ENCODE measurements around the gene CACNA1D.

Gene CACNA1D

GRCh38 chr3:53616321-53616720, 121.9 kb downstream of the CACNA1D start:
- DNase-seq (ENCODE audit: low read depth) = no peak

GRCh38 chr3:53616971-53617892, 122.8 kb downstream of the CACNA1D start:
- H3K4me3 ChIP-seq (ENCODE audit: low read length) = no peak overlapping the region
- no peak for TF ChIP-seq CTCF (conservative IDR thresholded peaks at IDR 0.05; ENCODE audit: low read depth, low read length)
- peak; percentile 42 for DNase-seq (ENCODE audit: low read depth)

More at GRCh38 chr3:53616321-53616720, 121.9 kb downstream of the CACNA1D start:
- no peak for TF ChIP-seq CTCF (conservative IDR thresholded peaks at IDR 0.05; ENCODE audit: low read depth, low read length)
- H3K4me3 ChIP-seq (ENCODE audit: low read length) = no peak overlapping the region

GRCh38 chr3:53617893-53618523, 123.6 kb downstream of the CACNA1D start:
- no peak for DNase-seq (ENCODE audit: low read depth)
- no peak overlapping the region for H3K4me3 ChIP-seq (ENCODE audit: low read length)
- no peak for TF ChIP-seq CTCF (conservative IDR thresholded peaks at IDR 0.05; ENCODE audit: low read depth, low read length)

- DNase-seq (ENCODE audit: low read depth) = no peak
- H3K4me3 ChIP-seq (ENCODE audit: low read length) = no peak overlapping the region
- TF ChIP-seq CTCF (conservative IDR thresholded peaks at IDR 0.05; ENCODE audit: low read depth, low read length) = no peak
Measured at GRCh38 chr3:53618524-53618906, 124.1 kb downstream of the CACNA1D start.

GRCh38 chr3:53618936-53619335, 124.5 kb downstream of the CACNA1D start:
- no peak for DNase-seq (ENCODE audit: low read depth)
- no peak overlapping the region for H3K4me3 ChIP-seq (ENCODE audit: low read length)
- TF ChIP-seq CTCF (conservative IDR thresholded peaks at IDR 0.05; ENCODE audit: low read depth, low read length) = no peak

GRCh38 chr3:53624061-53624857, 129.8 kb downstream of the CACNA1D start:
- H3K4me3 ChIP-seq (ENCODE audit: low read length) = no peak overlapping the region
- no peak for DNase-seq (ENCODE audit: low read depth)
- TF ChIP-seq CTCF (conservative IDR thresholded peaks at IDR 0.05; ENCODE audit: low read depth, low read length) = no peak
